Astrocyte (in vitro differentiated cells and primary cell): Measurements from ENCODE around the gene CRB2. TPM values are rescaled to one million over a fixed set of nuclear protein-coding genes. Genes with fewer than 3 reads are reported as not detected.

Experiments used
- DNase-seq: peaks from one replicate; pipeline ENCODE4 v3.0.0-alpha.2; 2010; ENCODE audit warnings: low read depth
- FAIRE-seq: peaks from 2 replicates; lab custom pipeline; 2011; peaks lifted over from hg19 to GRCh38; lab: Jason Lieb, UNC
- H2AFZ ChIP-seq: 2 replicates; pipeline ENCODE4 v1.6.0; 2012; ENCODE audit warnings: low read depth, low read length, inconsistent platforms
- H3K27ac ChIP-seq: 2 replicates; pipeline ENCODE4 v1.5.1; 2011; ENCODE audit warnings: low read depth, low read length, inconsistent platforms
- H3K27me3 ChIP-seq: 2 replicates; pipeline ENCODE4 v1.6.0; 2011; ENCODE audit warnings: low read length, inconsistent platforms; ENCODE audit not compliant: insufficient read depth
- H3K36me3 ChIP-seq: 2 replicates; pipeline ENCODE4 v1.5.1; 2011; ENCODE audit warnings: low read length, inconsistent platforms; ENCODE audit not compliant: insufficient read depth
- H3K4me1 ChIP-seq: 2 replicates; pipeline ENCODE4 v1.5.1; 2011; ENCODE audit warnings: low read length, inconsistent platforms; ENCODE audit not compliant: insufficient read depth
- H3K4me2 ChIP-seq: 2 replicates; pipeline ENCODE4 v1.6.0; 2012; ENCODE audit warnings: low read length, inconsistent platforms
- H3K4me3 ChIP-seq: 2 replicates; pipeline ENCODE4 v1.5.1; 2011; ENCODE audit warnings: low read depth, mild to moderate bottlenecking, low read length, inconsistent platforms; ENCODE audit not compliant: insufficient read depth
- H3K79me2 ChIP-seq: 2 replicates; pipeline ENCODE4 v1.6.0; 2012; ENCODE audit warnings: mild to moderate bottlenecking, low read length, inconsistent platforms; ENCODE audit not compliant: insufficient read depth
- H3K9ac ChIP-seq: 2 replicates; pipeline ENCODE4 v1.6.0; 2012; ENCODE audit warnings: mild to moderate bottlenecking, low read length, inconsistent platforms
- H3K9me3 ChIP-seq: 2 replicates; pipeline ENCODE4 v1.5.1; 2012; ENCODE audit warnings: low read depth, mild to moderate bottlenecking, low read length, inconsistent platforms; ENCODE audit not compliant: insufficient read depth
- H4K20me1 ChIP-seq: 2 replicates; pipeline ENCODE4 v1.6.0; 2012; ENCODE audit warnings: low read length, inconsistent platforms; ENCODE audit not compliant: insufficient read depth
- H3K27ac Mint-ChIP-seq: one replicate; pipeline ENCODE4 v1.8.0; 2021; ENCODE audit warnings: mild to moderate bottlenecking, mixed read lengths; ENCODE audit not compliant: unreplicated experiment
- H3K27me3 Mint-ChIP-seq: one replicate; pipeline ENCODE4 v1.8.0; 2021; ENCODE audit warnings: low read depth, mixed read lengths; ENCODE audit not compliant: unreplicated experiment
- H3K36me3 Mint-ChIP-seq: one replicate; pipeline ENCODE4 v1.8.0; 2021; ENCODE audit warnings: low read depth, mixed read lengths; ENCODE audit not compliant: unreplicated experiment
- H3K4me1 Mint-ChIP-seq: one replicate; pipeline ENCODE4 v1.8.0; 2021; ENCODE audit warnings: low read depth, mixed read lengths; ENCODE audit not compliant: unreplicated experiment
- H3K4me3 Mint-ChIP-seq: one replicate; pipeline ENCODE4 v1.8.0; 2021; ENCODE audit warnings: mild to moderate bottlenecking, moderate library complexity, mixed read lengths; ENCODE audit not compliant: unreplicated experiment
- H3K9me3 Mint-ChIP-seq: one replicate; pipeline ENCODE4 v1.8.0; 2021; ENCODE audit warnings: mild to moderate bottlenecking, mixed read lengths; ENCODE audit not compliant: unreplicated experiment
- EZH2 ChIP-seq: IDR thresholded peaks from 2 replicates; pipeline ENCODE4 v1.6.1; 2012; ENCODE audit warnings: mild to moderate bottlenecking, low read length, inconsistent platforms; ENCODE audit not compliant: insufficient read depth
- total RNA-seq: library from RNA; stranded (reverse); gene quantifications from 2 replicates; pipeline ENCODE4 v1.2.1, GENCODE V29; 2021
- TF ChIP-seq, protein P1 (sequence below): IDR thresholded peaks from 2 replicates; pipeline ENCODE4 v1.5.1; 2011; ENCODE audit warnings: low read depth, mild to moderate bottlenecking, inconsistent platforms, low read length, moderate library complexity; ENCODE audit not compliant: insufficient read depth

CRB2 gene
- total RNA-seq, 1 donor from 2014 or later, result 2.4 TPM

DNA sequence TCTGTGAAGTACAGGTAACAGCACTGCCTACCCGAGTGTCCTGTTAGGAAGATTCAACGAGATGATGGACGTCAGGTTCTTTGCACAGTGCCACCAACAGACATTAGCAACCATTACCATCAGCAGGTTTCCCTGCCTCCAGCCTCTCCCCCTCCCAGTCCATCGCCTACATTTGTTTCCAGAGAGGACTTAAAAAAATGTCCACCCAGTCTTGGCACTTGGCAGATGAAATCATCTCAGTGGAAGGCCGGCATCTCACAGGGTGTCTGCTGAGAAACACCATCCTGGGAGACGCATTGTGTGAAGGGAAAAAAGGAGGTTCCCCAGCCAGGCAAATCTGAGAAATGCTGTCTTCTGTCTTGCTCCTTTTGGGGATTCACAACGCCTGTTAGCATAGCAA, 58.2 kb downstream of the CRB2 start:
- Histone ChIP-seq H3K27me3 (no peaks in the 10 kb centered on the region), H3K4me1 (no peaks in the 10 kb centered on the region), H3K79me2 (no peaks in the 10 kb centered on the region), H3K36me3 (no peaks in the 10 kb centered on the region), H3K9ac (no peak overlapping the region), H3K4me2 (no peak overlapping the region), H3K9me3 (no peaks in the 10 kb centered on the region), H3K27ac (no peak overlapping the region), H3K4me3 (no peak overlapping the region), H4K20me1 (no peaks in the 10 kb centered on the region), H2AFZ (no peak overlapping the region)
- TF ChIP-seq, protein P1, sequence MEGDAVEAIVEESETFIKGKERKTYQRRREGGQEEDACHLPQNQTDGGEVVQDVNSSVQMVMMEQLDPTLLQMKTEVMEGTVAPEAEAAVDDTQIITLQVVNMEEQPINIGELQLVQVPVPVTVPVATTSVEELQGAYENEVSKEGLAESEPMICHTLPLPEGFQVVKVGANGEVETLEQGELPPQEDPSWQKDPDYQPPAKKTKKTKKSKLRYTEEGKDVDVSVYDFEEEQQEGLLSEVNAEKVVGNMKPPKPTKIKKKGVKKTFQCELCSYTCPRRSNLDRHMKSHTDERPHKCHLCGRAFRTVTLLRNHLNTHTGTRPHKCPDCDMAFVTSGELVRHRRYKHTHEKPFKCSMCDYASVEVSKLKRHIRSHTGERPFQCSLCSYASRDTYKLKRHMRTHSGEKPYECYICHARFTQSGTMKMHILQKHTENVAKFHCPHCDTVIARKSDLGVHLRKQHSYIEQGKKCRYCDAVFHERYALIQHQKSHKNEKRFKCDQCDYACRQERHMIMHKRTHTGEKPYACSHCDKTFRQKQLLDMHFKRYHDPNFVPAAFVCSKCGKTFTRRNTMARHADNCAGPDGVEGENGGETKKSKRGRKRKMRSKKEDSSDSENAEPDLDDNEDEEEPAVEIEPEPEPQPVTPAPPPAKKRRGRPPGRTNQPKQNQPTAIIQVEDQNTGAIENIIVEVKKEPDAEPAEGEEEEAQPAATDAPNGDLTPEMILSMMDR, result no peak
- TF ChIP-seq EZH2, result no peak
- Mint-ChIP-seq H3K27ac (no peak overlapping the region), H3K36me3 (peaks cover 18% of the 10 kb centered on the region), H3K9me3 (no peaks in the 10 kb centered on the region), H3K4me3 (no peak overlapping the region), H3K27me3 (peaks cover 59% of the 10 kb centered on the region), H3K4me1 (no peaks in the 10 kb centered on the region)
- FAIRE-seq (no peak), DNase-seq (no peak)

GRCh38 chr9:123414936-123415930, 59.2 kb downstream of the CRB2 start:
- H3K36me3 ChIP-seq, result no peaks in the 10 kb centered on the region
- TF ChIP-seq, protein P1, result no peak
- TF ChIP-seq EZH2, result no peak
- peaks cover 56% of the 10 kb centered on the region for H3K27me3 Mint-ChIP-seq
- H3K79me2 ChIP-seq, result no peaks in the 10 kb centered on the region
- DNase-seq, result no peak
- no peak overlapping the region for H3K4me2 ChIP-seq
- H3K27ac ChIP-seq, result no peak overlapping the region
- H3K36me3 Mint-ChIP-seq, result peaks cover 25% of the 10 kb centered on the region
- FAIRE-seq, result no peak
- no peak overlapping the region for H3K4me3 Mint-ChIP-seq
- no peaks in the 10 kb centered on the region for H3K4me1 ChIP-seq
- H3K4me3 ChIP-seq, result no peak overlapping the region
- no peak overlapping the region for H2AFZ ChIP-seq
- H3K4me1 Mint-ChIP-seq, result no peaks in the 10 kb centered on the region
- H3K9me3 ChIP-seq, result no peaks in the 10 kb centered on the region
- H3K27me3 ChIP-seq, result no peaks in the 10 kb centered on the region
- H3K27ac Mint-ChIP-seq, result no peak overlapping the region
- no peaks in the 10 kb centered on the region for H4K20me1 ChIP-seq
- no peak overlapping the region for H3K9ac ChIP-seq
- H3K9me3 Mint-ChIP-seq, result peaks cover 3% of the 10 kb centered on the region

- Mint-ChIP-seq H3K4me3 (no peak overlapping the region), H3K27ac (no peak overlapping the region), H3K4me1 (no peaks in the 10 kb centered on the region), H3K36me3 (peaks cover 25% of the 10 kb centered on the region), H3K27me3 (peaks cover 57% of the 10 kb centered on the region), H3K9me3 (peaks cover 3% of the 10 kb centered on the region)
- no peak overlapping the region for H3K9ac ChIP-seq
- H3K79me2 ChIP-seq, result no peaks in the 10 kb centered on the region
- no peaks in the 10 kb centered on the region for H3K27me3 ChIP-seq
- H4K20me1 ChIP-seq, result no peaks in the 10 kb centered on the region
- FAIRE-seq, result no peak
- H3K4me2 ChIP-seq, result no peak overlapping the region
- no peak overlapping the region for H2AFZ ChIP-seq
- no peak overlapping the region for H3K4me3 ChIP-seq
- TF ChIP-seq, protein P1, result no peak
- TF ChIP-seq EZH2, result no peak
- H3K4me1 ChIP-seq, result no peaks in the 10 kb centered on the region
- no peaks in the 10 kb centered on the region for H3K9me3 ChIP-seq
- no peak overlapping the region for H3K27ac ChIP-seq
- DNase-seq, result no peak
- H3K36me3 ChIP-seq, result no peaks in the 10 kb centered on the region
Measured at GRCh38 chr9:123416176-123416575, 60.2 kb downstream of the CRB2 start.
